LNCAP (cell line): Measurements from ENCODE around the gene P2RY14.

Experiments used
- CTCF ChIP-seq: fragments of 450-650 bp; IDR thresholded peaks from 2 replicates; pipeline ENCODE4 v1.5.1; 2017; ENCODE audit warnings: mild to moderate bottlenecking

Gene P2RY14

GRCh38 chr3:151169262-151169947 is 108.9 kb downstream of the P2RY14 start:
- no peak for TF ChIP-seq CTCF

- peak; percentile 92 for TF ChIP-seq CTCF
These were observed 109.9 kb downstream of the P2RY14 start for GRCh38 chr3:151168269-151169094.

- TF ChIP-seq CTCF, result peak; percentile 18; the same call in 1 of the 2 replicates
These were observed 112.2 kb downstream of the P2RY14 start for GRCh38 chr3:151166161-151166560.

- TF ChIP-seq CTCF, result no peak
These were observed 113.1 kb downstream of the P2RY14 start for GRCh38 chr3:151165226-151165625.
